GM19023 (cell line): Measurements from ENCODE around the gene SLC52A3.
"Not testable (repeated sequence)": the region's sequence is repeated elsewhere in the genome, so short reads cannot be mapped to it uniquely, and the experiment has no call there.

ENCODE experiments used
- ATAC-seq: cut with Tn5 transposase; IDR thresholded peaks from one replicate; pipeline ENCODE4 v1.9.1; 2021; ENCODE audit warnings: mild to moderate bottlenecking, moderate library complexity; ENCODE audit not compliant: unreplicated experiment

SLC52A3 gene

GRCh38 chr20:730005-730404 lies 38.3 kb downstream of the SLC52A3 start:
- ATAC-seq = no peak

- no peak for ATAC-seq
These were observed 39.9 kb downstream of the SLC52A3 start for GRCh38 chr20:728256-728944.

GRCh38 chr20:726160-726559 lies 42.1 kb downstream of the SLC52A3 start:
- ATAC-seq = no peak

- no peak for ATAC-seq
These were observed 42.8 kb downstream of the SLC52A3 start for GRCh38 chr20:725491-725890.

GRCh38 chr20:724797-725196 lies 43.5 kb downstream of the SLC52A3 start:
- ATAC-seq = not testable (repeated sequence)

GRCh38 chr20:723756-724155 lies 44.5 kb downstream of the SLC52A3 start:
- ATAC-seq = no peak

GRCh38 chr20:722822-723644 lies 45.3 kb downstream of the SLC52A3 start:
- ATAC-seq = no peak

- no peak for ATAC-seq
These were observed 46.4 kb downstream of the SLC52A3 start for GRCh38 chr20:721876-722275.

GRCh38 chr20:719816-720215 lies 48.5 kb downstream of the SLC52A3 start:
- no peak for ATAC-seq

GRCh38 chr20:719068-719467 lies 49.2 kb downstream of the SLC52A3 start:
- no peak for ATAC-seq

GRCh38 chr20:717832-718231 lies 50.5 kb downstream of the SLC52A3 start:
- ATAC-seq = no peak

GRCh38 chr20:717271-717670 lies 51.0 kb downstream of the SLC52A3 start:
- no peak for ATAC-seq

GRCh38 chr20:714453-714852 lies 53.8 kb downstream of the SLC52A3 start:
- ATAC-seq = no peak

GRCh38 chr20:711576-711975 lies 56.7 kb downstream of the SLC52A3 start:
- ATAC-seq = no peak

- ATAC-seq = no peak
These were observed 57.4 kb downstream of the SLC52A3 start for GRCh38 chr20:710780-711450.
